Liver (tissue), 3 donors: ENCODE data around the gene BCL3.

Source experiments
- GABPA ChIP-seq, 2 donors: IDR thresholded peaks in 1 of 2; conservative IDR thresholded peaks in 1 of 2; 2 replicates each; pipeline ENCODE4 v1.6.1; 2016; ENCODE audit warnings: antibody characterized with exemption in 2 of 2, mild to moderate bottlenecking in 1 of 2, moderate library complexity in 1 of 2
- RAD21 ChIP-seq, 2 donors: IDR thresholded peaks; 2 replicates each; pipeline ENCODE4 v1.6.1; 2016; ENCODE audit warnings: antibody characterized with exemption in 2 of 2, mild to moderate bottlenecking in 2 of 2
- SP1 ChIP-seq: IDR thresholded peaks from 2 replicates; pipeline ENCODE4 v1.6.1; 2018; ENCODE audit warnings: antibody characterized with exemption, mild to moderate bottlenecking
- TAF1 ChIP-seq: conservative IDR thresholded peaks from 2 replicates; pipeline ENCODE4 v1.6.1; 2016; ENCODE audit warnings: antibody characterized with exemption, mild to moderate bottlenecking
- TF ChIP-seq, protein P1 (sequence below): IDR thresholded peaks from 2 replicates; pipeline ENCODE4 v1.6.1; 2016; ENCODE audit warnings: antibody characterized with exemption
- TF ChIP-seq, protein P2 (sequence below): IDR thresholded peaks from 2 replicates; pipeline ENCODE4 v1.6.1; 2016; ENCODE audit warnings: antibody characterized with exemption
- TF ChIP-seq, protein P3 (sequence below): fragments of 150-350 bp; IDR thresholded peaks from 2 replicates; pipeline ENCODE4 v1.5.1; 2017; ENCODE audit warnings: improper control_type of control experiment, low read depth, low read length; ENCODE audit not compliant: missing input control
- TF ChIP-seq, protein P4 (sequence below): IDR thresholded peaks from 2 replicates; pipeline ENCODE4 v1.6.1; 2016; ENCODE audit warnings: antibody characterized with exemption, mild to moderate bottlenecking
- TF ChIP-seq, protein P5 (sequence below): IDR thresholded peaks from 2 replicates; pipeline ENCODE4 v1.6.1; 2016; ENCODE audit warnings: antibody characterized with exemption
- donor health status: healthy.
- donor health status: healthy.

DNA sequence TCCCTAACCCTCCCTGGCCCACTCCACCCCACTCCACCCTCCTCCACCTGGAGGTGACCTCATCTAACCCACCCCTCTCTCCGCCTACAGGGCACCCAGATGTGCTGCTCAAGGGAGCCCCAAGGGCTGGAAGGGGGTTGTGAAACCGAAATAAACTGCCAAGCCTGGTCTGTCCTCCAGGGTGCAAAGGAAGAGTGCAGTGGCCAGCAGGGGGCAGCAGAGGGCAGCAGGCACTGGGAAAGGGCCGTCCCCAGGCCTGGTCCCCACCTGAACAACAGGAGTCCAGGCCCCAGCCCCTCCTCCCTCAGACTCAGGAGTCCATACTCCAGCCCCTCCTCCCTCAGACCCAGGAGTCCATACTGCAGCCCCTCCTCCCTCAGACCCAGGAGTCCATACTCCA, 52.0 kb downstream of the BCL3 start:
- TF ChIP-seq, protein P1, sequence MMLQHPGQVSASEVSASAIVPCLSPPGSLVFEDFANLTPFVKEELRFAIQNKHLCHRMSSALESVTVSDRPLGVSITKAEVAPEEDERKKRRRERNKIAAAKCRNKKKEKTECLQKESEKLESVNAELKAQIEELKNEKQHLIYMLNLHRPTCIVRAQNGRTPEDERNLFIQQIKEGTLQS = no peak
- TF ChIP-seq, protein P2, sequence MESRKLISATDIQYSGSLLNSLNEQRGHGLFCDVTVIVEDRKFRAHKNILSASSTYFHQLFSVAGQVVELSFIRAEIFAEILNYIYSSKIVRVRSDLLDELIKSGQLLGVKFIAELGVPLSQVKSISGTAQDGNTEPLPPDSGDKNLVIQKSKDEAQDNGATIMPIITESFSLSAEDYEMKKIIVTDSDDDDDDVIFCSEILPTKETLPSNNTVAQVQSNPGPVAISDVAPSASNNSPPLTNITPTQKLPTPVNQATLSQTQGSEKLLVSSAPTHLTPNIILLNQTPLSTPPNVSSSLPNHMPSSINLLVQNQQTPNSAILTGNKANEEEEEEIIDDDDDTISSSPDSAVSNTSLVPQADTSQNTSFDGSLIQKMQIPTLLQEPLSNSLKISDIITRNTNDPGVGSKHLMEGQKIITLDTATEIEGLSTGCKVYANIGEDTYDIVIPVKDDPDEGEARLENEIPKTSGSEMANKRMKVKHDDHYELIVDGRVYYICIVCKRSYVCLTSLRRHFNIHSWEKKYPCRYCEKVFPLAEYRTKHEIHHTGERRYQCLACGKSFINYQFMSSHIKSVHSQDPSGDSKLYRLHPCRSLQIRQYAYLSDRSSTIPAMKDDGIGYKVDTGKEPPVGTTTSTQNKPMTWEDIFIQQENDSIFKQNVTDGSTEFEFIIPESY = no peak
- TF ChIP-seq, protein P3, sequence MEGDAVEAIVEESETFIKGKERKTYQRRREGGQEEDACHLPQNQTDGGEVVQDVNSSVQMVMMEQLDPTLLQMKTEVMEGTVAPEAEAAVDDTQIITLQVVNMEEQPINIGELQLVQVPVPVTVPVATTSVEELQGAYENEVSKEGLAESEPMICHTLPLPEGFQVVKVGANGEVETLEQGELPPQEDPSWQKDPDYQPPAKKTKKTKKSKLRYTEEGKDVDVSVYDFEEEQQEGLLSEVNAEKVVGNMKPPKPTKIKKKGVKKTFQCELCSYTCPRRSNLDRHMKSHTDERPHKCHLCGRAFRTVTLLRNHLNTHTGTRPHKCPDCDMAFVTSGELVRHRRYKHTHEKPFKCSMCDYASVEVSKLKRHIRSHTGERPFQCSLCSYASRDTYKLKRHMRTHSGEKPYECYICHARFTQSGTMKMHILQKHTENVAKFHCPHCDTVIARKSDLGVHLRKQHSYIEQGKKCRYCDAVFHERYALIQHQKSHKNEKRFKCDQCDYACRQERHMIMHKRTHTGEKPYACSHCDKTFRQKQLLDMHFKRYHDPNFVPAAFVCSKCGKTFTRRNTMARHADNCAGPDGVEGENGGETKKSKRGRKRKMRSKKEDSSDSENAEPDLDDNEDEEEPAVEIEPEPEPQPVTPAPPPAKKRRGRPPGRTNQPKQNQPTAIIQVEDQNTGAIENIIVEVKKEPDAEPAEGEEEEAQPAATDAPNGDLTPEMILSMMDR = peak; percentile 99
- TF ChIP-seq GABPA (IDR thresholded peaks at IDR 0.05 in 1 of 2, conservative IDR thresholded peaks at IDR 0.05 in 1 of 2) (no peak), RAD21 (IDR thresholded peaks at IDR 0.05) (peak; percentile 77 to 86), SP1 (no peak), TAF1 (no peak)
- TF ChIP-seq, protein P4, sequence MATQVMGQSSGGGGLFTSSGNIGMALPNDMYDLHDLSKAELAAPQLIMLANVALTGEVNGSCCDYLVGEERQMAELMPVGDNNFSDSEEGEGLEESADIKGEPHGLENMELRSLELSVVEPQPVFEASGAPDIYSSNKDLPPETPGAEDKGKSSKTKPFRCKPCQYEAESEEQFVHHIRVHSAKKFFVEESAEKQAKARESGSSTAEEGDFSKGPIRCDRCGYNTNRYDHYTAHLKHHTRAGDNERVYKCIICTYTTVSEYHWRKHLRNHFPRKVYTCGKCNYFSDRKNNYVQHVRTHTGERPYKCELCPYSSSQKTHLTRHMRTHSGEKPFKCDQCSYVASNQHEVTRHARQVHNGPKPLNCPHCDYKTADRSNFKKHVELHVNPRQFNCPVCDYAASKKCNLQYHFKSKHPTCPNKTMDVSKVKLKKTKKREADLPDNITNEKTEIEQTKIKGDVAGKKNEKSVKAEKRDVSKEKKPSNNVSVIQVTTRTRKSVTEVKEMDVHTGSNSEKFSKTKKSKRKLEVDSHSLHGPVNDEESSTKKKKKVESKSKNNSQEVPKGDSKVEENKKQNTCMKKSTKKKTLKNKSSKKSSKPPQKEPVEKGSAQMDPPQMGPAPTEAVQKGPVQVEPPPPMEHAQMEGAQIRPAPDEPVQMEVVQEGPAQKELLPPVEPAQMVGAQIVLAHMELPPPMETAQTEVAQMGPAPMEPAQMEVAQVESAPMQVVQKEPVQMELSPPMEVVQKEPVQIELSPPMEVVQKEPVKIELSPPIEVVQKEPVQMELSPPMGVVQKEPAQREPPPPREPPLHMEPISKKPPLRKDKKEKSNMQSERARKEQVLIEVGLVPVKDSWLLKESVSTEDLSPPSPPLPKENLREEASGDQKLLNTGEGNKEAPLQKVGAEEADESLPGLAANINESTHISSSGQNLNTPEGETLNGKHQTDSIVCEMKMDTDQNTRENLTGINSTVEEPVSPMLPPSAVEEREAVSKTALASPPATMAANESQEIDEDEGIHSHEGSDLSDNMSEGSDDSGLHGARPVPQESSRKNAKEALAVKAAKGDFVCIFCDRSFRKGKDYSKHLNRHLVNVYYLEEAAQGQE = no peak
- TF ChIP-seq, protein P5, sequence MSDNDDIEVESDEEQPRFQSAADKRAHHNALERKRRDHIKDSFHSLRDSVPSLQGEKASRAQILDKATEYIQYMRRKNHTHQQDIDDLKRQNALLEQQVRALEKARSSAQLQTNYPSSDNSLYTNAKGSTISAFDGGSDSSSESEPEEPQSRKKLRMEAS = no peak
